ENCODE results near the gene ARMC9. TPM values are rescaled to one million over a fixed set of nuclear protein-coding genes. Genes with fewer than 3 reads are reported as not detected.

The ARMC9 gene
- total RNA-seq, 1 experiment from 2014 or later, result 42.7 TPM

DNA sequence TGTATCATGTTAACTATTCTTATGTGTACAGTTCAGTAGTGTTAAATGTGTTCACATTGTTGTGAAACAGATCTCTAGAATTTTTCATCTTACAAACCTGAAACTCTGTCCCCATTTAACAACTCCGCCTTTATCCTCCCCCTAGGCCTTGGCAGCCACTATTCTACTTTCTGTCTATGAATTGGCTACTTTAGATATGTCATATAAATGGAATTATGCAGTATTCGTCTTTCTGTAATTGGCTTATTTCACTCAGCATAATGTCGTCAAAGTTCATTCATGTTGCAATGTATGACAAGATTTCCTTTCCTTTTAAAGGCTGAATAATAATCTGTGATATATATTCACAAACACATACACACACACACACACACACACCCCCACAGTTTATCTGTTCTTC is 12.4 kb downstream of the ARMC9 start:
- POLR2A ChIA-PET, result no interaction called here
- Histone ChIP-seq H3K36me3 (ENCODE audit: control insufficient read depth, insufficient read depth, low read length) (no peaks in the 10 kb centered on the region), H3K27ac (ENCODE audit: low read length) (no peak overlapping the region), H3K4me1 (ENCODE audit: control insufficient read depth, insufficient read depth, low read length) (no peaks in the 10 kb centered on the region), H3K27me3 (ENCODE audit: control insufficient read depth, insufficient read depth, low read length) (no peaks in the 10 kb centered on the region), H3K9me3 (ENCODE audit: control insufficient read depth, insufficient read depth, low read depth, low read length) (no peaks in the 10 kb centered on the region), H3K4me3 (ENCODE audit: low read depth in 2 of 2, low read length in 2 of 2) (no peak overlapping the region)
- DNase-seq (ENCODE audit: low read depth, low spot score) (no peak), ATAC-seq (no peak)
- in situ Hi-C loops (cut with HindIII; ENCODE audit: low pct_unique_long_range_greater_than_20kb, low sequenced_read_pairs) (no loop called here), intact Hi-C loops (cut with micrococcal nuclease; ENCODE audit: unreplicated experiment) (no loop called here)
- CTCF ChIA-PET, result no interaction called here
- no TSS peak for BruUV-seq (replicated peaks)
- TF ChIP-seq POLR2AphosphoS5 (IDR thresholded peaks at IDR 0.05; ENCODE audit: low read depth, low read length) (no peak), TCF7L2 (IDR thresholded peaks at IDR 0.05; ENCODE audit: low read depth, low read length) (no peak), SIN3A (IDR thresholded peaks at IDR 0.05; ENCODE audit: borderline replicate concordance, insufficient read depth, low read depth, low read length) (no peak)
- TF ChIP-seq, protein P1, sequence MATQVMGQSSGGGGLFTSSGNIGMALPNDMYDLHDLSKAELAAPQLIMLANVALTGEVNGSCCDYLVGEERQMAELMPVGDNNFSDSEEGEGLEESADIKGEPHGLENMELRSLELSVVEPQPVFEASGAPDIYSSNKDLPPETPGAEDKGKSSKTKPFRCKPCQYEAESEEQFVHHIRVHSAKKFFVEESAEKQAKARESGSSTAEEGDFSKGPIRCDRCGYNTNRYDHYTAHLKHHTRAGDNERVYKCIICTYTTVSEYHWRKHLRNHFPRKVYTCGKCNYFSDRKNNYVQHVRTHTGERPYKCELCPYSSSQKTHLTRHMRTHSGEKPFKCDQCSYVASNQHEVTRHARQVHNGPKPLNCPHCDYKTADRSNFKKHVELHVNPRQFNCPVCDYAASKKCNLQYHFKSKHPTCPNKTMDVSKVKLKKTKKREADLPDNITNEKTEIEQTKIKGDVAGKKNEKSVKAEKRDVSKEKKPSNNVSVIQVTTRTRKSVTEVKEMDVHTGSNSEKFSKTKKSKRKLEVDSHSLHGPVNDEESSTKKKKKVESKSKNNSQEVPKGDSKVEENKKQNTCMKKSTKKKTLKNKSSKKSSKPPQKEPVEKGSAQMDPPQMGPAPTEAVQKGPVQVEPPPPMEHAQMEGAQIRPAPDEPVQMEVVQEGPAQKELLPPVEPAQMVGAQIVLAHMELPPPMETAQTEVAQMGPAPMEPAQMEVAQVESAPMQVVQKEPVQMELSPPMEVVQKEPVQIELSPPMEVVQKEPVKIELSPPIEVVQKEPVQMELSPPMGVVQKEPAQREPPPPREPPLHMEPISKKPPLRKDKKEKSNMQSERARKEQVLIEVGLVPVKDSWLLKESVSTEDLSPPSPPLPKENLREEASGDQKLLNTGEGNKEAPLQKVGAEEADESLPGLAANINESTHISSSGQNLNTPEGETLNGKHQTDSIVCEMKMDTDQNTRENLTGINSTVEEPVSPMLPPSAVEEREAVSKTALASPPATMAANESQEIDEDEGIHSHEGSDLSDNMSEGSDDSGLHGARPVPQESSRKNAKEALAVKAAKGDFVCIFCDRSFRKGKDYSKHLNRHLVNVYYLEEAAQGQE (IDR thresholded peaks at IDR 0.05; ENCODE audit: insufficient read depth in 1 of 2, low read depth in 2 of 2, low read length in 1 of 2), result no peak
- TF ChIP-seq, protein P2, sequence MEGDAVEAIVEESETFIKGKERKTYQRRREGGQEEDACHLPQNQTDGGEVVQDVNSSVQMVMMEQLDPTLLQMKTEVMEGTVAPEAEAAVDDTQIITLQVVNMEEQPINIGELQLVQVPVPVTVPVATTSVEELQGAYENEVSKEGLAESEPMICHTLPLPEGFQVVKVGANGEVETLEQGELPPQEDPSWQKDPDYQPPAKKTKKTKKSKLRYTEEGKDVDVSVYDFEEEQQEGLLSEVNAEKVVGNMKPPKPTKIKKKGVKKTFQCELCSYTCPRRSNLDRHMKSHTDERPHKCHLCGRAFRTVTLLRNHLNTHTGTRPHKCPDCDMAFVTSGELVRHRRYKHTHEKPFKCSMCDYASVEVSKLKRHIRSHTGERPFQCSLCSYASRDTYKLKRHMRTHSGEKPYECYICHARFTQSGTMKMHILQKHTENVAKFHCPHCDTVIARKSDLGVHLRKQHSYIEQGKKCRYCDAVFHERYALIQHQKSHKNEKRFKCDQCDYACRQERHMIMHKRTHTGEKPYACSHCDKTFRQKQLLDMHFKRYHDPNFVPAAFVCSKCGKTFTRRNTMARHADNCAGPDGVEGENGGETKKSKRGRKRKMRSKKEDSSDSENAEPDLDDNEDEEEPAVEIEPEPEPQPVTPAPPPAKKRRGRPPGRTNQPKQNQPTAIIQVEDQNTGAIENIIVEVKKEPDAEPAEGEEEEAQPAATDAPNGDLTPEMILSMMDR (IDR thresholded peaks at IDR 0.05), result no peak

DNA sequence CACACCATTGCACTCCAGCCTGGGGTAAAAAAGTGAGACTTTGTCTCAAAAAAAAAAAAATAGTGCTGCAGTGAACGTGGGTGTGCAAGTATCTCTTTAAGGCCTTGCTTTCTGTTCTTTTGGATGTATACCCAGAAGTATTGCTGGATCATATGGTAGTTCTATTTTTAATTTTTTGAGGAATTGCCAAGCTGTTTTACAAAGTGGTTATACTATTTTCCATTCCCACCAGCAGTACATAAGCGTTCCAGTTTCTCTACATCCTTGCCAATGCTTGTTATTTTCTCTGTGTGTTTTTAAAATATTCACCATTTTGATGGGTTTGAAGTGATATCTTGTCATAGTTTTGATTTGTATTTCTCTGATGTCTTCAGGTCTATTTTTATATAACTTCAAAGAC is 13.1 kb downstream of the ARMC9 start:
- ATAC-seq (no peak), DNase-seq (ENCODE audit: low read depth, low spot score) (no peak)
- no peak overlapping the region for H3K27ac ChIP-seq (ENCODE audit: low read length)
- H3K4me3 ChIP-seq (ENCODE audit: low read depth in 2 of 2, low read length in 2 of 2), result no peak overlapping the region
- ChIA-PET CTCF (no interaction called here), POLR2A (no interaction called here)
- no peaks in the 10 kb centered on the region for H3K27me3 ChIP-seq (ENCODE audit: control insufficient read depth, insufficient read depth, low read length)
- H3K4me1 ChIP-seq (ENCODE audit: control insufficient read depth, insufficient read depth, low read length), result no peaks in the 10 kb centered on the region
- no peaks in the 10 kb centered on the region for H3K36me3 ChIP-seq (ENCODE audit: control insufficient read depth, insufficient read depth, low read length)
- intact Hi-C loops (cut with micrococcal nuclease; ENCODE audit: unreplicated experiment) (no loop called here), in situ Hi-C loops (cut with HindIII; ENCODE audit: low pct_unique_long_range_greater_than_20kb, low sequenced_read_pairs) (no loop called here)
- no peaks in the 10 kb centered on the region for H3K9me3 ChIP-seq (ENCODE audit: control insufficient read depth, insufficient read depth, low read depth, low read length)
- TF ChIP-seq, protein P2 (IDR thresholded peaks at IDR 0.05), result no peak
- TF ChIP-seq, protein P1 (IDR thresholded peaks at IDR 0.05; ENCODE audit: insufficient read depth in 1 of 2, low read depth in 2 of 2, low read length in 1 of 2), result no peak
- no peak for TF ChIP-seq SIN3A (IDR thresholded peaks at IDR 0.05; ENCODE audit: borderline replicate concordance, insufficient read depth, low read depth, low read length)
- no peak for TF ChIP-seq POLR2AphosphoS5 (IDR thresholded peaks at IDR 0.05; ENCODE audit: low read depth, low read length)
- TF ChIP-seq TCF7L2 (IDR thresholded peaks at IDR 0.05; ENCODE audit: low read depth, low read length), result no peak
- BruUV-seq (replicated peaks), result no TSS peak
